ENCODE data around the gene PRR23E.

GRCh38 chr3:127143172-127143571, 49.8 kb upstream of the PRR23E start:
- TF ChIP-seq CTCF (conservative IDR thresholded peaks at IDR 0.05 in 1 of 2, IDR thresholded peaks at IDR 0.05 in 1 of 2; ENCODE audit: extremely low read depth in 1 of 2, insufficient read depth in 1 of 2, low read depth in 1 of 2, low read length in 2 of 2) (no peak), EZH2 (IDR thresholded peaks at IDR 0.05; ENCODE audit: borderline replicate concordance, low read length) (no peak)

All from mammary epithelial cell (primary cell).